Astrocyte of the spinal cord (primary cell): ENCODE results near the gene CD55.
A peak's percentile ranks its signal among the peaks of the same experiment; 100 is the strongest.

Experiments
- DNase-seq: peaks from one replicate; pipeline ENCODE4 v3.0.0; 2011; ENCODE audit warnings: low read depth, low spot score
- H3K4me3 ChIP-seq: 2 replicates; pipeline ENCODE4 v1.5.1; 2011; ENCODE audit warnings: low read depth, mild to moderate bottlenecking, low read length, moderate library complexity
- CTCF ChIP-seq: IDR thresholded peaks from 2 replicates; pipeline ENCODE4 v1.5.1; 2012; ENCODE audit warnings: low read depth, mild to moderate bottlenecking, low read length, inconsistent platforms
- in situ Hi-C: cut with HindIII; loops from 2 replicates; pipeline ENCODE4 v1.10.0; 2017; ENCODE audit warnings: low sequenced_read_pairs

CD55 gene

GRCh38 chr1:207321079-207321789 is at the start of gene CD55:
Gene CD55, plus strand, starts transcription at chr1:207321678. Its CDS starts 88 bp downstream, at chr1:207321766.
- in situ Hi-C loops: no loop called here

GRCh38 chr1:207274882-207275281 is 46.6 kb upstream of the CD55 start:
- in situ Hi-C loops: no loop called here
- H3K4me3 ChIP-seq: no peak overlapping the region
- DNase-seq: no peak
- no peak for TF ChIP-seq CTCF

More at GRCh38 chr1:207321079-207321789, at the start of gene CD55:
- peak; percentile 33 for TF ChIP-seq CTCF
- peak within 1 kb of the TSS; percentile 86 for H3K4me3 ChIP-seq
- peak; percentile 97 for DNase-seq

- TF ChIP-seq CTCF: no peak
- no peak for DNase-seq
- in situ Hi-C loops: no loop called here
Measured at GRCh38 chr1:207276465-207276864, 45.0 kb upstream of the CD55 start.

GRCh38 chr1:207277241-207277640 is 44.2 kb upstream of the CD55 start:
- no peak for TF ChIP-seq CTCF
- H3K4me3 ChIP-seq: no peak overlapping the region
- in situ Hi-C loops: no loop called here
- no peak for DNase-seq

More at GRCh38 chr1:207276465-207276864, 45.0 kb upstream of the CD55 start:
- H3K4me3 ChIP-seq: no peak overlapping the region

GRCh38 chr1:207279652-207280051 is 41.8 kb upstream of the CD55 start:
- in situ Hi-C loops: no loop called here
- no peak overlapping the region for H3K4me3 ChIP-seq

GRCh38 chr1:207280706-207281105 is 40.8 kb upstream of the CD55 start:
- in situ Hi-C loops: no loop called here
- H3K4me3 ChIP-seq: no peak overlapping the region

More at GRCh38 chr1:207279652-207280051, 41.8 kb upstream of the CD55 start:
- no peak for TF ChIP-seq CTCF
- DNase-seq: no peak

More at GRCh38 chr1:207280706-207281105, 40.8 kb upstream of the CD55 start:
- no peak for DNase-seq
- no peak for TF ChIP-seq CTCF
